K562 (cell line): ENCODE data around the gene ANOS1. TPM values are rescaled to one million over a fixed set of nuclear protein-coding genes. Genes with fewer than 3 reads are reported as not detected.

Experiments used
- ATAC-seq: fragments of 200-7000 bp; cut with Tn5 transposase; 3 replicates; pipeline ENCODE4 v1.9.1; 2020; ENCODE audit warnings: moderate library complexity
- BruUV-seq: library from RNA; stranded (reverse); fragments of 400-500 nt; replicated peaks from 2 replicates; lab custom pipeline; 2021; lab: Mats Ljungman, UMichigan
- CTCF ChIA-PET: fragments of 300-600 bp; formaldehyde crosslinking; extraction: SDS; loops from one replicate; lab custom pipeline; 2021; ENCODE audit warnings: low intra/inter-chr PET ratio; lab: Yijun Ruan, JAX
- POLR2A ChIA-PET: fragments of 300-600, 350-650 bp; sonication (Branson Sonifier 250); formaldehyde crosslinking; extraction: SDS; loops from one replicate; lab custom pipeline; 2021; ENCODE audit warnings: antibody characterized with exemption, inconsistent platforms; lab: Yijun Ruan, JAX
- DNase-seq, 4 experiments: peaks; one replicate each; pipeline versions ENCODE4 v3.0.0 to v3.0.0-alpha.2; 2011 to 2018; ENCODE audit warnings: low spot score in 3 of 4, mixed read lengths in 3 of 4; ENCODE audit errors: extremely low read depth in 1 of 4
- FAIRE-seq: peaks from 2 replicates; lab custom pipeline; 2011; peaks lifted over from hg19 to GRCh38; lab: Jason Lieb, UNC
- H2AFZ ChIP-seq: 2 replicates; pipeline ENCODE4 v1.6.0; 2011; ENCODE audit warnings: low read depth, low read length, control low read depth, inconsistent platforms
- H3K27ac ChIP-seq: fragments of 200-600 bp; 3 replicates; pipeline ENCODE4 v1.8.0; 2011; ENCODE audit warnings: low read depth, mild to moderate bottlenecking, control low read depth, inconsistent platforms, low read length, moderate library complexity, mixed read lengths; ENCODE audit errors: extremely low read depth
- H3K27me3 ChIP-seq, 2 experiments: fragments of 300-600 bp in 1 of 2; 2 replicates in 1 of 2; 3 replicates in 1 of 2; pipeline versions ENCODE4 v1.6.0 to v1.8.0; 2011; ENCODE audit warnings: inconsistent platforms in 2 of 2, low read length in 2 of 2, mild to moderate bottlenecking in 1 of 2, mixed read lengths in 1 of 2, moderate library complexity in 1 of 2; ENCODE audit not compliant: control insufficient read depth in 2 of 2, insufficient read depth in 2 of 2
- H3K36me3 ChIP-seq: fragments of 300-600 bp; 3 replicates; pipeline ENCODE4 v1.8.0; 2011; ENCODE audit warnings: mild to moderate bottlenecking, low read length, inconsistent platforms; ENCODE audit not compliant: control insufficient read depth, insufficient read depth
- H3K4me1 ChIP-seq, 2 experiments: fragments of 200-600 bp in 1 of 2; replicated peaks in 1 of 2; 2 replicates in 1 of 2; 3 replicates in 1 of 2; pipeline versions ENCODE4 v1.5.1 to v1.8.0; 2011; ENCODE audit warnings: inconsistent platforms in 2 of 2, low read length in 2 of 2, mild to moderate bottlenecking in 1 of 2, mixed read lengths in 1 of 2, moderate library complexity in 1 of 2; ENCODE audit not compliant: control insufficient read depth in 2 of 2, insufficient read depth in 2 of 2
- H3K4me2 ChIP-seq: 2 replicates; pipeline ENCODE4 v1.6.1; 2011; ENCODE audit warnings: low read length, control low read depth, inconsistent platforms, mixed read lengths; ENCODE audit not compliant: insufficient read depth
- H3K4me3 ChIP-seq: fragments of 200-600 bp; sonication (generic), shearing (Covaris generic); 2 replicates; pipeline ENCODE4 v1.5.1; 2016; ENCODE audit warnings: control low read depth, inconsistent platforms
- H3K79me2 ChIP-seq: fragments of 200-600 bp; 3 replicates; pipeline ENCODE4 v1.8.0; 2011; ENCODE audit warnings: low read length, inconsistent platforms; ENCODE audit not compliant: control insufficient read depth, insufficient read depth
- H3K9ac ChIP-seq, 2 experiments: 2 replicates each; pipeline versions ENCODE4 v1.6.0 to v1.6.1; 2011; ENCODE audit warnings: low read depth in 2 of 2, low read length in 2 of 2, control low read depth in 1 of 2, inconsistent platforms in 1 of 2, mild to moderate bottlenecking in 1 of 2, mixed read lengths in 1 of 2; ENCODE audit not compliant: insufficient read depth in 1 of 2
- H3K9me1 ChIP-seq: one replicate; pipeline ENCODE4 v1.6.0; 2011; ENCODE audit warnings: inconsistent platforms, mild to moderate bottlenecking, low read length, moderate library complexity; ENCODE audit not compliant: control insufficient read depth, insufficient read depth
- H3K9me3 ChIP-seq: replicated peaks from 2 replicates; pipeline ENCODE4 v1.5.1; 2011; ENCODE audit warnings: low read depth, low read length, inconsistent platforms; ENCODE audit not compliant: control insufficient read depth, insufficient read depth
- H4K20me1 ChIP-seq: replicated peaks from 2 replicates; pipeline ENCODE4 v1.6.1; 2011; ENCODE audit warnings: low read length, inconsistent platforms, mixed read lengths; ENCODE audit not compliant: control insufficient read depth, insufficient read depth
- ASH1L ChIP-seq: fragments of 450-650 bp; IDR thresholded peaks from 2 replicates; pipeline ENCODE4 v1.6.1; 2018; ENCODE audit warnings: borderline replicate concordance, mild to moderate bottlenecking, low read depth; ENCODE audit not compliant: partially characterized antibody
- BRF2 ChIP-seq: IDR thresholded peaks from 3 replicates; pipeline ENCODE4 v1.6.1; 2011; ENCODE audit warnings: borderline replicate concordance, mild to moderate bottlenecking; ENCODE audit not compliant: insufficient read length, insufficient read depth
- CHD2 ChIP-seq: IDR thresholded peaks from 2 replicates; pipeline ENCODE4 v1.6.1; 2011; ENCODE audit warnings: low read depth, low read length
- ETV1 ChIP-seq: fragments of 450-650 bp; conservative IDR thresholded peaks from 2 replicates; pipeline ENCODE4 v1.6.1; 2016; ENCODE audit warnings: missing genetic modification characterization, control low read depth, low read depth, missing compliant biosample characterization
- GMEB1 ChIP-seq: fragments of 250-450 bp; sonication (Bioruptor Pico); IDR thresholded peaks from 2 replicates; pipeline ENCODE4 v1.4.0; 2020; ENCODE audit warnings: mild to moderate bottlenecking
- GTF3C2 ChIP-seq: IDR thresholded peaks from 3 replicates; pipeline ENCODE4 v1.6.1; 2011; ENCODE audit warnings: borderline replicate concordance, mild to moderate bottlenecking, moderate library complexity; ENCODE audit not compliant: insufficient read length; ENCODE audit errors: extremely low read depth
- HMGN3 ChIP-seq: IDR thresholded peaks from 2 replicates; pipeline ENCODE4 v1.6.1; 2011; ENCODE audit warnings: borderline replicate concordance, low read depth, mild to moderate bottlenecking, mixed read lengths, low read length; ENCODE audit not compliant: insufficient read length; ENCODE audit errors: extremely low read depth
- HNRNPK ChIP-seq: fragments of 200-400 bp; formaldehyde crosslinking; IDR thresholded peaks from one replicate; pipeline ENCODE4 v1.6.1; 2018; ENCODE audit warnings: mild to moderate bottlenecking, low read depth, low read length; ENCODE audit not compliant: poor library complexity, severe bottlenecking
- NELFE ChIP-seq: IDR thresholded peaks from 2 replicates; pipeline ENCODE4 v1.6.1; 2011; ENCODE audit warnings: mild to moderate bottlenecking; ENCODE audit not compliant: insufficient read depth, insufficient read length
- NFXL1 ChIP-seq: fragments of 450-650 bp; formaldehyde crosslinking; IDR thresholded peaks from 2 replicates; pipeline ENCODE4 v1.4.0; 2021; ENCODE audit warnings: mild to moderate bottlenecking
- NR0B1 ChIP-seq: fragments of 450-650 bp; IDR thresholded peaks from one replicate; pipeline ENCODE4 v1.6.1; 2018; ENCODE audit warnings: mild to moderate bottlenecking, moderate library complexity; ENCODE audit not compliant: partially characterized antibody
- TCF7 ChIP-seq: sonication (generic); IDR thresholded peaks from 2 replicates; pipeline ENCODE4 v1.6.1; 2016; ENCODE audit warnings: antibody characterized with exemption, borderline replicate concordance
- TCF7L2 ChIP-seq: fragments of 150-350 bp; IDR thresholded peaks from 2 replicates; pipeline ENCODE4 v1.6.1; 2016; ENCODE audit warnings: low read depth, mild to moderate bottlenecking, low read length, moderate library complexity
- ZBTB7A ChIP-seq: IDR thresholded peaks from 2 replicates; pipeline ENCODE4 v1.6.1; 2011; ENCODE audit warnings: low read depth, mild to moderate bottlenecking, low read length, moderate library complexity, borderline replicate concordance; ENCODE audit not compliant: control insufficient read depth
- ZNF224 ChIP-seq: sonication (generic); formaldehyde crosslinking; IDR thresholded peaks from 2 replicates; pipeline ENCODE4 v1.8.0; 2022; ENCODE audit warnings: mild to moderate bottlenecking, missing genetic modification reagents
- ZNF717 ChIP-seq: fragments of 250-450 bp; sonication (Bioruptor Pico); IDR thresholded peaks from 2 replicates; pipeline ENCODE4 v1.5.0; 2021
- WGBS: fragments of 100-300 bp; shearing (Covaris generic); methylation state at CpG from one replicate; pipeline ENCODE4 v1.1.6; 2016; ENCODE audit warnings: low coverage, mixed read lengths; ENCODE audit not compliant: insufficient coverage; ENCODE audit errors: missing lambda C conversion rate; 5-methylcytosine and 5-hydroxymethylcytosine counted together
- in situ Hi-C: fragments of 300-500 bp; cut with MboI; formaldehyde crosslinking; loops from 4 replicates; pipeline ENCODE4 v1.15.0; 2018; ENCODE audit warnings: inconsistent platforms, mixed read lengths
- intact Hi-C: fragments of 100-400 bp; cut with micrococcal nuclease; formaldehyde crosslinking; loops from 2 replicates; pipeline ENCODE4 v1.14.2; 2022
- polyA plus RNA-seq, 8 experiments: library from polyadenylated mRNA; depleted of rRNA in 4 of 8; stranded (reverse) in 5 of 8; unstranded in 3 of 8; fragments of >200 nt; fragmentation: Nextera tagmentation in 2 of 8; fragmentation: Illumina TruSeq in 1 of 8; extraction: Ambion mirVana in 2 of 8; extraction: Trizol in 1 of 8; gene quantifications; 2 replicates each; pipeline versions ENCODE4 v1.2.1 to v1.2.3, GENCODE V29; 2011 to 2014; ENCODE audit warnings: inconsistent platforms in 1 of 8, missing spikeins in 1 of 8
- total RNA-seq, 7 experiments: library from RNA; depleted of rRNA in 6 of 7; stranded (reverse); fragments of >200 nt in 6 of 7; fragmentation: Illumina TruSeq in 2 of 7; extraction: Trizol in 2 of 7; gene quantifications; 2 replicates each; pipeline versions ENCODE4 v1.2.1 to v1.2.3, GENCODE V29; 2011 to 2021; ENCODE audit warnings: low replicate concordance in 1 of 7

ANOS1 gene
- total and polyA plus RNA-seq, 9 of the 15 experiments (the other 6 are each of a cell fraction or from before 2014, with no cell fraction given), result 0.04 TPM; not detected in 8

GRCh38 chrX:8773117-8773516, 41.2 kb upstream of the ANOS1 start:
- CTCF ChIA-PET, result no interaction called here
- 0% methylated on average over 3 of the region's 5 CpGs for WGBS

More at GRCh38 chrX:8773117-8773516, 41.2 kb upstream of the ANOS1 start:
- no TSS peak for BruUV-seq
- H3K4me1 ChIP-seq, result no peaks in the 10 kb centered on the region
- H3K9ac ChIP-seq, result no peak overlapping the region
- FAIRE-seq, result no peak
- no peak overlapping the region for H3K4me3 ChIP-seq
- H3K9me3 ChIP-seq, result no peaks in the 10 kb centered on the region
- H3K27ac ChIP-seq, result no peak overlapping the region
- H3K79me2 ChIP-seq, result no peaks in the 10 kb centered on the region
- TF ChIP-seq TCF7, result no peak
- TF ChIP-seq TCF7L2, result no peak
- no peak for TF ChIP-seq GMEB1 (CRISPR knock-in tag)
- TF ChIP-seq NELFE, result no peak
- no peak for TF ChIP-seq HMGN3
- no peak for TF ChIP-seq NFXL1 (CRISPR knock-in tag)
- no peak for TF ChIP-seq CHD2
- no peak for TF ChIP-seq ZNF717 (CRISPR knock-in tag)
- TF ChIP-seq NR0B1, result no peak
- no peak for TF ChIP-seq ZBTB7A
- no peak for TF ChIP-seq ZNF224 (CRISPR knock-in tag)
- no peak for TF ChIP-seq ASH1L
- no peak for TF ChIP-seq ETV1 (tag)
- TF ChIP-seq GTF3C2, result no peak
- no peak for TF ChIP-seq BRF2
- no peak for TF ChIP-seq HNRNPK
- POLR2A ChIA-PET, result interaction anchor here (0.6 kb wide), 1 partner anchor 1313 kb away, joined by 4 read pairs; no protein-coding TSS in a partner anchor
- no peaks in the 10 kb centered on the region for H3K36me3 ChIP-seq
- no peaks in the 10 kb centered on the region for H3K27me3 ChIP-seq
- in situ Hi-C loops, result no loop called here
- H3K9me1 ChIP-seq, result no peaks in the 10 kb centered on the region
- DNase-seq, result no peak
- intact Hi-C loops, result no loop called here
- ATAC-seq, result no peak
- no peaks in the 10 kb centered on the region for H4K20me1 ChIP-seq
- no peak overlapping the region for H3K4me2 ChIP-seq
- H2AFZ ChIP-seq, result no peak overlapping the region
